ENCODE results near the gene RANBP17.
"Not testable (repeated sequence)": the region's sequence is repeated elsewhere in the genome, so short reads cannot be mapped to it uniquely, and the experiment has no call there.

The RANBP17 gene

GRCh38 chr5:171175746-171176145 is 313.9 kb downstream of the RANBP17 start (continued):
- TF ChIP-seq ZNF16 (tag by site-specific recombination; IDR thresholded peaks at IDR 0.05; ENCODE audit: low read depth): no peak

GRCh38 chr5:171178190-171178589 is 316.4 kb downstream of the RANBP17 start:
- H3K4me3 ChIP-seq (ENCODE audit: low read depth, low read length); POLR2A ChIA-PET; H3K36me3 ChIP-seq (ENCODE audit: control insufficient read depth in 2 of 2, insufficient read depth in 1 of 2, low read length in 2 of 2); CTCF ChIA-PET; H3K4me1 ChIP-seq (ENCODE audit: control insufficient read depth, insufficient read depth, low read length); H3K27ac ChIP-seq (ENCODE audit: extremely low read depth, low read depth, low read length); H3K9me3 ChIP-seq (ENCODE audit: control insufficient read depth, insufficient read depth, low read depth, low read length): not testable (repeated sequence)
- TF ChIP-seq ZNF146 (tag by site-specific recombination; IDR thresholded peaks at IDR 0.05) (peak; percentile 92), ZNF580 (tag by site-specific recombination; IDR thresholded peaks at IDR 0.05) (0 out of 2 replicates have a peak, but pooled peaks have one; percentile 43)

- ChIA-PET CTCF (interaction anchor here (0.5 to 0.9 kb wide), 2 partner anchors 19 to 184 kb away, joined by 3 to 4 read pairs; no protein-coding TSS in a partner anchor), POLR2A (no interaction called here)
- no peaks in the 10 kb centered on the region for H3K9me3 ChIP-seq (ENCODE audit: control insufficient read depth, insufficient read depth, low read depth, low read length)
- TF ChIP-seq SCRT2 (tag by site-specific recombination; IDR thresholded peaks at IDR 0.05): no peak
- no peak for TF ChIP-seq ZNF610 (tag by site-specific recombination; IDR thresholded peaks at IDR 0.05; ENCODE audit: borderline replicate concordance)
- no peak for TF ChIP-seq ZNF169 (tag by site-specific recombination; IDR thresholded peaks at IDR 0.05)
- H3K4me3 ChIP-seq (ENCODE audit: low read depth, low read length): no peak overlapping the region
- no peak overlapping the region for H3K27ac ChIP-seq (ENCODE audit: extremely low read depth, low read depth, low read length)
- no peaks in the 10 kb centered on the region for H3K4me1 ChIP-seq (ENCODE audit: control insufficient read depth, insufficient read depth, low read length)
- H3K36me3 ChIP-seq (ENCODE audit: control insufficient read depth in 2 of 2, insufficient read depth in 1 of 2, low read length in 2 of 2): no peaks in the 10 kb centered on the region
Measured at GRCh38 chr5:171188016-171188415, 326.2 kb downstream of the RANBP17 start.

GRCh38 chr5:171189442-171189841 is 327.6 kb downstream of the RANBP17 start:
- no peaks in the 10 kb centered on the region for H3K36me3 ChIP-seq (ENCODE audit: control insufficient read depth in 2 of 2, insufficient read depth in 1 of 2, low read length in 2 of 2)
- ChIA-PET CTCF (no interaction called here), POLR2A (no interaction called here)
- H3K4me3 ChIP-seq (ENCODE audit: low read depth, low read length): no peak overlapping the region
- no peak overlapping the region for H3K27ac ChIP-seq (ENCODE audit: extremely low read depth, low read depth, low read length)
- TF ChIP-seq ZNF423 (tag by site-specific recombination; IDR thresholded peaks at IDR 0.05) (no peak), TRIM28 (IDR thresholded peaks at IDR 0.05; ENCODE audit: borderline replicate concordance, low read length) (no peak), ZNF211 (tag by site-specific recombination; IDR thresholded peaks at IDR 0.05; ENCODE audit: low read depth) (no peak), ZNF302 (tag by site-specific recombination; IDR thresholded peaks at IDR 0.05; ENCODE audit: low read depth) (no peak), ZNF704 (tag by site-specific recombination; IDR thresholded peaks at IDR 0.05) (no peak), ZNF670 (tag by site-specific recombination; IDR thresholded peaks at IDR 0.05; ENCODE audit: low read depth) (no peak), ZSCAN23 (tag by site-specific recombination; IDR thresholded peaks at IDR 0.05) (no peak)
- H3K4me1 ChIP-seq (ENCODE audit: control insufficient read depth, insufficient read depth, low read length): no peaks in the 10 kb centered on the region
- no peaks in the 10 kb centered on the region for H3K9me3 ChIP-seq (ENCODE audit: control insufficient read depth, insufficient read depth, low read depth, low read length)

GRCh38 chr5:171192111-171192510 is 330.3 kb downstream of the RANBP17 start:
- ChIA-PET POLR2A (no interaction called here), CTCF (no interaction called here)
- no peaks in the 10 kb centered on the region for H3K4me1 ChIP-seq (ENCODE audit: control insufficient read depth, insufficient read depth, low read length)
- H3K36me3 ChIP-seq (ENCODE audit: control insufficient read depth in 2 of 2, insufficient read depth in 1 of 2, low read length in 2 of 2): no peaks in the 10 kb centered on the region
- no peak overlapping the region for H3K4me3 ChIP-seq (ENCODE audit: low read depth, low read length)
- H3K9me3 ChIP-seq (ENCODE audit: control insufficient read depth, insufficient read depth, low read depth, low read length): no peaks in the 10 kb centered on the region
- H3K27ac ChIP-seq (ENCODE audit: extremely low read depth, low read depth, low read length): no peak overlapping the region
- TF ChIP-seq ZNF544 (tag by site-specific recombination; IDR thresholded peaks at IDR 0.05) (no peak), ZSCAN18 (tag by site-specific recombination; IDR thresholded peaks at IDR 0.05) (no peak), ZNF133 (tag by site-specific recombination; IDR thresholded peaks at IDR 0.05) (no peak), KLF8 (tag by site-specific recombination; IDR thresholded peaks at IDR 0.05) (no peak), ZNF2 (tag by site-specific recombination; IDR thresholded peaks at IDR 0.05) (no peak), ZNF571 (tag by site-specific recombination; IDR thresholded peaks at IDR 0.05) (no peak), ZNF26 (tag by site-specific recombination; IDR thresholded peaks at IDR 0.05) (no peak), OSR2 (tag by site-specific recombination; IDR thresholded peaks at IDR 0.05) (no peak), HOXA7 (CRISPR knock-in tag; IDR thresholded peaks at IDR 0.05; ENCODE audit: borderline replicate concordance) (no peak), HOXC10 (CRISPR knock-in tag; IDR thresholded peaks at IDR 0.05) (no peak), ZNF274 (IDR thresholded peaks at IDR 0.05; ENCODE audit: low read length) (no peak), ZNF274 (tag by site-specific recombination; IDR thresholded peaks at IDR 0.05; ENCODE audit: borderline replicate concordance) (no peak), GFI1B (tag by site-specific recombination; IDR thresholded peaks at IDR 0.05) (no peak)
